OCI-M2 (cell line): ENCODE results near the gene TIRAP.

Experiments
- DNase-seq: peaks from one replicate; lab custom pipeline; 2025; ENCODE audit not compliant: unreplicated experiment; lab: John Stamatoyannopoulos, UW

TIRAP gene

GRCh38 chr11:126322996-126323395, 40.1 kb downstream of the TIRAP start:
- no peak for DNase-seq

GRCh38 chr11:126327281-126328000, 44.5 kb downstream of the TIRAP start:
- DNase-seq = no peak

- DNase-seq = no peak
Observed at GRCh38 chr11:126328001-126328390, 45.1 kb downstream of the TIRAP start.

GRCh38 chr11:126328444-126328843, 45.6 kb downstream of the TIRAP start:
- DNase-seq = no peak

- DNase-seq = no peak
Observed at GRCh38 chr11:126328938-126329643, 46.2 kb downstream of the TIRAP start.

- no peak for DNase-seq
Observed at GRCh38 chr11:126329644-126330211, 46.8 kb downstream of the TIRAP start.

DNA sequence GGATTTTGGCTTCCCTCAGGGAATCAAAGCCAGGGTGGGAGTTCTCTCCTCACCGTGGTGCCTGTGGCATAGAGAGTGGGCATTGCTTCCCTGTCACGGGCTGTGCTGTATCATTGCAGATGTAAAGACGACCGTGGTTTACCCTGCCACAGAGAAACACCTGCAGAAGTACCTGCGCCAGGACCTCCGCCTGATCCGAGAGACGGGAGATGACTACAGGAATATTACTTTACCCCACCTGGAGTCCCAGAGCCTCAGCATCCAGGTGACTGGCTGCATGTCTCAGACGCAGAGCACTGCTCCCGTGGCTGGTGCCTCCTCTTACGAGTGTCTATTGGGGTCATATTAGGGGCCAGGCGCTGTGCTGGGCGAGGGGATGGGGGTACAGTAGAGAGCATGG, 48.4 kb downstream of the TIRAP start:
- DNase-seq = no peak

DNA sequence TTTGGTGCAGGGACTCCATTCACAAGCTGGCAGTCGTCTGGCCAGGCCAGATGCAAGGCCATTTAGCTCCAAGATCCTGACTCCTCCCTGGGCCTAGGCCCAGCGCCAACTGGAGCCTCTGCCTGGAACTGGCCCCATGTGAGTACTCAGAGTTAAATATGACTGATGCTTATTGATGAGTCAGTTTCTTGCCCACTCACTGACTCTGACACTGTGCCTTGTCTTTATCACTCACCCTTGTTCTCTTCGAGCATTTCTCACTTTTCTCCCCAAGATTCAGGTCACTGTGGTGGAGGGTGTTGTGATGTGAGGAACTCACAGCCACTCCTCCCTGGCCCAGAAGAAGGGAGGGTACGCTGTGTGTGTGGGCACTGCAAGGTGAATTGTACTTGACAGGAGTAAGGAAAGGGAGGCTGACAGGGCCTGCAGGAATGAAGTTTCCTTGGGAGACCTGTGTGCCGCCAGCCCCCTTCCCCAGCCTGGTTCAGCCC, 49.4 kb downstream of the TIRAP start:
- DNase-seq = no peak

- no peak for DNase-seq
Observed at GRCh38 chr11:126333142-126333541, 50.2 kb downstream of the TIRAP start.

DNA sequence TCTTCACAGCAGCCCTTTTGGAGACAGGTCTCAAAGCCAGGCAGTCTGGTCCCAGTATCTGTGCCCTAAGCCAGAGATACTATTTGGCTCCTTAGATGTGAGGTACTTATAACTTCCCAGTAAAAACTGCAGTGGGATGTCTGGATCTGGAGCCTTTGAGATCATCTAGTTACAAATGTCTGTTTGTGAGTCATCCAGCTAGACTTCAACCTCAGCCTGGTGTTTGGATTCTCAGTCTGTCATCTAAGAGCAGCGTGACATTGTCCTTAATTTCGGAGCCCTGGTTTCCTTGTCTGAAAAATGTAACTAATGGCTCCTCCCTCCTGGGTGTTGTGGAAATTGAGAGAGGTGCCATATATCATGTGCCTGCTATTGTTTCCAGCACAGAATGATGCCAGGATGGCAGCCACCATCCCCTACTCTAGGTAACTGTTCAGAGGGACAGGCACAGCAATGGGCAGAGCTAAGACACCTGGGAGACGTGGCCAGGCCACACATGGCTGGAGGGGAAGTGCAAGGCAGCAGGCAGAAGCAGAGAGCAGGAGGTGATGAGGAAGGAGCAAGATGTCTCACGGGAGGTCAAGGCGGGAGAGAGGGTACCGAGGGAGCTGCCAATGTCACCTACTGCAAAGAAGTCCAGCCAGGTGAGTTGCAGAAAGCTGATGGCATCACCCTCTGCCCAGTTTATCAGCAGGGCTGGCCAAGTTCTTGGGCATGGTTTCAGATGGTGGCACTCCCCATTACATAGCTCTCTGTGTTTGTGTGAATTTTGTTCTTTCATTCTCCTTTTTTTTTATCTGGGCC, 52.0 kb downstream of the TIRAP start:
- no peak for DNase-seq

- no peak for DNase-seq
Observed at GRCh38 chr11:126335463-126335760, 52.5 kb downstream of the TIRAP start.

GRCh38 chr11:126336138-126336541, 53.2 kb downstream of the TIRAP start:
- DNase-seq = no peak

DNA sequence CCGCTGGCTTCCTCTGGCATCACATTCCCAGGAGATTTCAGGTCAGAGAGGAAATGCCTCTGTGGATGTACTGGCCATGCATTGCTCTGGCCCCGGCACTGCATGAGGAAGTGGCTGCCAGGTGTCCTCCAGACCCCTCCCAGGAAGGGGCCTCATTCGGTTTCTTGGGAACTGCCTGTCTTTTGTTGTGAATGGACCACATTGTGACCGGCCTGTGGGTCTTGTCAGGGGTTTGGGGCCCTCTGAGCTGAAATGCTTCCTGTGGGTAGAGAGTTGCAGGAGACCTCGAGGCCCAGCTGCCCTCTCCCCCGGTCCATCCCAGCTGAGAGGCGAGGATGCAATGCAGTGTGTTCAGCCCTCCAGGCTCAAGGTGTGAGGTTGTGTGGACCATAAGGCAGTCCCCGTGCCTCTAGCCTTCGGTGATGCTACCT, 53.8 kb downstream of the TIRAP start:
- no peak for DNase-seq

- no peak for DNase-seq
Observed at GRCh38 chr11:126337126-126337473, 54.2 kb downstream of the TIRAP start.

GRCh38 chr11:126337474-126338241, 54.8 kb downstream of the TIRAP start:
- DNase-seq = no peak

GRCh38 chr11:126338346-126339055, 55.6 kb downstream of the TIRAP start:
- no peak for DNase-seq

GRCh38 chr11:126339073-126339862, 56.4 kb downstream of the TIRAP start:
- no peak for DNase-seq

DNA sequence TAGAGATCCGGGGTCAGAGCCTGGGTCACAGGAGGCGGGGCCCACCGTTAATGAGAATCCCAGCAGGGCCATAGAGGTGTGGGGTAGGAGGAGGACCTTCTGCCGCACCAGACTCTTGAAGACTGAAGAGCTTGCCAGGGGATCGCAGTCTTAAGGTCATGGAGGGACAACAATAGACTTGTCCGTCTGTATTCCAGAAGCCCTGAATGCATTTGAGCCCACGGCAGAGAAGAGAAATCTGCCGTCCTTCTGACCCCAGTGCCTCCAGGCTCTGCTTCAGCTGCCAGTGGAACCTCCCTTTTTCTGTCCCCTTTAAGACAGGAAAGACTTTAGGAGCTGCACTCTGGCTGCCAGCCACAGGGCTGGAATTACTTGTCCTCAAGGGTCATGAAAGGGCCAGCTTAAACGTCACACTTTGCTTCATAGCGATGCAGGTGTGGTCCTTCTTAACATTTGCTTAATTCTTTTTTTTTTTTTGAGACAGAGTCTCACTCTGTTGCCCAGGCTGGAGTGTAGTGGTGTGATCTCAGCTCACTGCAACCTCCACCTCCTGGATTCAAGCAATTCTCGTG, 57.1 kb downstream of the TIRAP start:
- DNase-seq = no peak

- no peak for DNase-seq
Observed at GRCh38 chr11:126340960-126341606, 58.2 kb downstream of the TIRAP start.
